Measurements from ENCODE around the gene PUM1.
A peak's percentile ranks its signal among the peaks of the same experiment; 100 is the strongest.

The PUM1 gene

DNA sequence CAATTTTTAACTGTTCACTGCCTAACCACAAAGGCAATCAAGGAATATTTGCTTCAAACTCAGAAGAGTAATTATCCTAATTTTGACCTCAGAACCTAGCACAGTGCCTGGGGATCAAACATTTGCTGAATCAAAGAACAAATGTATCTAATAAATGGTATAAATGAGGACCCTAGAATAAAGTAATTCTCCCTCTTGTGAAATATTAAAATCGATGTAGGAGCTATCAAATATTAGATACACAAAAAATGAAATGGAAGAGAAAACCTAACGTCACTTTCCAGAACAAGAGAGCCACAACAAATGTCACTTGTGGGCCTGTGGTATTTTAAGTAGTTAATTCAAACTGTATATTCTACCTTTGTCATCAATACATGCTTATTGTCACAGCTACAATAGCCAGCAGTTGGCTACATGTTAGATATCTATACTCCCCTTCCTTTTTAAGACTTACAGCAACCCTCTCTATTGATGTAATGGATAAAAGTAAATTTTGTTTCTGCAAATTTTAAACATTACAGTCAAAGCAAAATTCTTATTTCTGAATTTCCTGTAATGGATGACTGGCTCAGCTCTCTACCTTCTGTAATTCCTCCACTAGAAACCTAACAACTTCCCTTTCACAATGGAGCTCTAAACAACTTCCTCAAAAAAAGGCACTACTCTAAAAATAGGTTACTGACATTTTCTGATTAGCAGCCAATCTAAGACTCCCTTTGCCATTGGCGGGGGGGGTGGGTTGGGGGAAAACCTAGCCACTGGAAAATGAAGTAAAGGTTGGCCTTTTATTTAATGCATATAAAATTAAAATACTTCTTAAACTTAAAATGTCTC is 37.6 kb downstream of the PUM1 start:
- peak in 2 of 51 donors; percentile 1 to 4 for DNase-seq

DNA sequence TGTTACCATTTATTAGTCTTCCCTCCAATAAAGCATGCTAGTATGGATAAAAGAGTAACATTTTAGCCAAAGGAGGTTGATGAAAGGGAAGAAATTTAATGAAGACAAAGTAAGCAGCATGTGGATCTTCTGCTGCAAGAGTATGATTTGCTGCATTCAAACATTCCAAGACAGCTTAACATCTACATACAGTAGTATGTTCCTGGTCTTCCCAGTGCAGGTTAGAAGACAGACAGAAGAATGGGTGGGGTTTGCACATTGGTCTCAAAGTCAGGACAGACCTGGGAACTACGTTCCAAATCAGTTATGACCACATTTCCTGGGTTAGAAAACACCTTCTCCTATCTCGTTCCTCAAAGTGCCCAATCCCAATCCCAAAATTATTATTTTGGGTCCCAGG is 43.3 kb downstream of the PUM1 start:
- no peak for DNase-seq

DNA sequence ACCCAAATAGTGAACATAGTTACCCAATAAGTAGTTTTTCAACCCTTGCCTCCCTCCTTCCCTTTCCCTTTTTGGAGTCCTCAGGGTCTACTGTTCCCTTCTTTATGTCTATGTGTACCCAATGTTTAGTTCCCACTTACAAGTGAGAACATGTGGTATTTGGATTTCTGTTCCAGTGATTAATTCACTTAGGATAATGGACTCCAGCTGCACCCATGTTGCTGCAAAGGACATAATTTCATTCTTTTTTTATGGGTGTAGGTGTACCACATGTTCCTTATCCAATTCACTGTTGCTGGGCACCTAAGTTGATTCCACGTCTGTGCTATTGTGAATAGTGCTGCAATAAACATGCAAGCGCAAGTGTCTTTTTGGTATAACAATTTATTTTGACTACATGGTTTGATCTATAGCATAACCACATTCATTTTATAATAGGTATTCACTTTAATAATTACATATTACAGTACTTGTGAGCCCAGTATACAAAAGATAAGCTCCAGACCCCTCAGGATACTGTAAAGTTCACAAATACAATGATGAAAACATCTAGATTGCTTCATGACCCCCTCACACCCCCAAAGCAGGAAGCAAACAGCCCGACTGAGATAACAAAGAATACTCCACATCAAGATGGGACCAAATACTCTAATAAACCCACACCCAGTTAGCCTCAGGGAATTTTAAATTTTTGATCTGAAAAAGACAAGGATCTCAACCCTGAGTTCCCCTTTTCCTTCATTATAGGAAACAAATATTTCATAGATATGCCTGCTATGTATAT is 45.3 kb downstream of the PUM1 start:
- DNase-seq, result no peak

DNA sequence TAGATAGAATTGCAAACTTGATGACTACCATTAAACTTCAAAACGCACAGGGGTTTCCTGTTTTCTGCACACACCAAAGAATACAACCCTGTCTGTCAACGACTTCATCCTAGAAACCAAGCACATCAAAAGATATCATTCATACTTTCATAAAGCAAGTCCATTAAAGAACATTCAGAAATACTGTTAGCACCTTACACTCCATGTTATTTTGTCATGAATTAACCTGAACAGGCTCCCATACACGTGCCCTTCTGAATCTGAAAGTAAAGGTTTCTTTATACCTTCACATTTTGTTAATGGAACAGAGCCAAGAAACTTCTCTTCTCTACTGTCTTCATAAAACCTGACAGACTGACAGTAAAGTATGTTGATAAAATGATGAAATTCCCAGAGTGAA is 46.1 kb downstream of the PUM1 start:
- no peak for DNase-seq

DNA sequence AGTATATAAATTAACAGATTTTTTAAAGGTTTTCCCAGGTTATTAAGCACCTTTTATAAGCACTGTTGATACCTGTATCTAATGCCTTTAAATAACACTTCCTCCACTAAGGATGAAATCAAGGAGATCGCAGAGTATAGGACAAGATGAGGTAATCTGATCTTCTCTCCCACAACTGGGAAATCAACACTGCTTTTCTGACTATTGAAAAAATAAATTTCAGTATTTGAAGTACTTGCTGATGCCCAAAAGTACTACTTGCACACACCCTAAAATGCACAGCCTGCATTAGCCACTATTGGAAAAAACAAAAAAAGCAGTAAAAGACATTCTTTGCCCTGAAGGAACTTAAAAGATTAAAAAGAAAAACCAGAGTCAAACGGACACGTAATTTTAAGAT is 48.6 kb downstream of the PUM1 start:
- no peak for DNase-seq

DNA sequence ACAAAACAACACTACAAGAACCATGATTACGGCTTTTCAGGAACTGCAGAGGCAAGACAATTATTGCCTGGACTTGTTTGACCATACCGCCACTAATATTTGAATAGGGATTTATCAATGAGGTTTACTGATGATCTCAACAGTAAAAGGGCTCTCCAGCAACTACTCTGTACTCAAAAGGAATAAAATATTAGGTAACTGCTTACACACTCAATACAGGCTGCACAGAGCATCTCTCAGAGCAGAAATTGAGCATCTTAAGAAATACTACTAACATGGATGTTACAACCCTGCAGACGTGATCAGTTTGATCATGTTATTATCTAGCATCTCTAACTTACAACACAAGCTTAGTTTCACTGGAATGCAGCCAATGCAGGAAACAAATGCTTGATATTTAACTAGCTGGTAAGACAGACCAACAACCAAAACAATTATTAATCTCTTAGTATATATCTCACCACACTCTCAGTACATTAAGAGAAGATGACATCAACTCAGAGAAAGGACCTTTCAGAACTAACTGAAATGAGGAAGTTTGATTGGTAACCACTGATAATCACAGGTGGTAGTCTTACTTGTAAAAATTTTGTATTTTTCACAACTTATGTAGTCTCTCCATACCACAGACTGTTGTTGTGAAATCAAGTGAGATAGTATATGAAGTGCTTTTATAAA is 52.2 kb downstream of the PUM1 start:
- no peak for DNase-seq

DNA sequence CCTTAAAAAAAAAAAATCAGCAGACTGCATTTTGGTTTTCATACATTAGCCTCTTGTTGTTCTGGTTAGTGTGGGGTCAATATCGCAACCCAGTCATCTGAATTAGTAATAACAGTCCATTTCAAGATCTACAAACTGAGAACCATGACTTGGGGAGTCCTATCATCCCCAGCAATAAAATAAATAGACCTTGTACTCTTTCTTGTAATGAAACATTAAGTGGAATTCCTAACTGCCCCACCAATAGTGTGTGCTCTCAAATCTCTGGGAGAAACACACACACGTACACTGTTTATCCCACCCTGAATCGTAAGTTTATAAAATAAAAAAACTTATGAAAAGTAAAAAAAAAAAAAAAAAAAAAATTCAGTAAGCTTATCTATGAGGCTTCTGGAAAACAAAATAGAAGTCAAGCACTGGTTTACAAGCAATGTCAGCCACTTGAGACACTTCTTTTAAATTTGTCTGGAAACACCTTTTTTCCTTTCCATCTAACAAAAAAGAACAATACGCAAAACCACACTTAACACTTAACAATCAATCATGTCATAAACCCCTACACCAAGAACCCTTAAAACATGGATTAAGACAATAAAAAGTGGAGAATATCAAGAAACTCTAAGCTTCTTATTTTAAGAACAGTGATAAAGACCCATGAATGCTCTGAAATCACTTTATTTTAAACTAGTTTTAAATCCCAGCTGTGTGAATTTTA is 53.1 kb downstream of the PUM1 start:
- DNase-seq, result no peak

DNA sequence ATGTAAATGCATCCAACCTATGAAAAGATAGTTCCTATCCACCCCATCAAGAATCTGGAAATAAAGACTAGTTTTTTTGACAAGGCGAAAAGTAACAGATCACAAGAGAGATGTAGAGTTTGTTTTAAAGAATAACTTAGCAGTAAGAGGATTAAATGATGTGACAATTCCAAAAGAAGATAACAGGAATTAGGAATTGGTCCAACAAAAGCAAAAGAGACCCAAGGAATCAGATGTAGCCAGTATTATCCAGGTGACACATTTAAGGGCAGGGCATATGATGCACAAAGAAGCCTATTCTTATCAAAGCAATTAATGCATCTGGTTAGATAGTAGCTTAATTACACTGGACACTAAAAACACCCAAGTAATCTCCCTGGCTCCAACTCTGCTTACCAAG is 53.8 kb downstream of the PUM1 start:
- DNase-seq, result no peak

DNA sequence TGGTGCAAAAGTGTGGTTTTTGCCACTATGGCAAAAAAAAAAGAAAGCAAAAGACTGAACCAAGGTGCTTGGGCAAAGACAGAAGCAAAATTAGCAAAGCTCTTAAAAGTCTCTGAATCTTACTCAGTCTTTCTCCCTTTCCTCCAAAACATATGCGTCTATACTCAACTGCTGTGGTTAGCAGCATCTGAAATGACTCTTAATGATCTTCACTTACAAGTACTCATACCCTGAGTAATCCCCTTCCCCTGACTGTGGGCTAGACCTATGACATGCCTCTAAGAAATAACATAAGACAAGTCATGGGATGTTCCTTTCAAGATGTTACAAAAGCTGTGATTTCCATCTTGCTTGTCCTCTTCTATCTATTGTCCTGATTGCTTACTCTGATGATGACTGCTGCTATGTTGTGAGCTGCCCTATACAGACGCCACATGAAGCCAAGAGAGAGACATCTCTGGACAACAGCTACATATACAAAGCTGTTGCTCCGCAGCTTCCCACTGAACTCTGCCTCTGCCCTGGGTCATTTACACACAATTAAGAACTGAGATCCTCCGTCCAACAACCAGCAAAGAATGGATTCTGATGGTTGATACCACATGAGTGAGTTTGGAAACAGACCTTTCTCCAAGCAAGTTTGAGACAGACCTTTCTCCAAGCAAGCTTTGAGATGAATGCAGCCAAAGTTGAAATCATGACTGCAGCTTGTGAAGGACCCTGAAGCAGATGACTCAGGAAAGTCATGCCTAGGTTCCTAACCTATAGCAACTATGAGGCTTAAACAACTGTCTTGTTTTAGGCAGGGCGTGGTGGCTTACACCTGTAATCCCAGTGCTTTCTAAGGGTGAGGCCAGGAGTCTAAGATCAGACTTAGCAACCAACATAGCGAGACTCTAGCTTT is 55.2 kb downstream of the PUM1 start:
- no peak for DNase-seq

DNA sequence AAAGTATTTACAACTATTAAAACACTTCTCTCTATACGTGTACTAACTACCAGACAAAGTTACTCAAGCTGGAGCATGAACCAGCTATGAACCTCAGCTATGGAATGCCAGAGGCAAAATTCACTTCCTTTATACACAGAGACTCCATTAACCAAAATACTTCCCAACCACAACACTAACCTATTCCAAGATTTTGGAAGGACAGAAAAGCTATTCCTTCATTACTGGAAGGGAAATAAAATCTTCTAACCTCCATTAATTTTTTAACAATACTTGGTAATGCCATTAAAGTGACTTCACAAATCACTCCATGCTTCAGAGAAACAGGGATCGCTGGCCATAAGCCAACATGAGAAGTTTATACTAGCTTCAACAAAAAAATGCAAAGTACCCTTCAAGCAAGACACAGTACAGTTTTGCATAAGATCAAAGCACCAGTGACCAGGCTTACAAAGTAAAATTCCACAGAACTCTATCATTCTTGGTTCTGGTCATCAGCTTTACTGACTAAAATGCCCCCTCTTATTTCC is 58.0 kb downstream of the PUM1 start:
- DNase-seq, result no peak

DNA sequence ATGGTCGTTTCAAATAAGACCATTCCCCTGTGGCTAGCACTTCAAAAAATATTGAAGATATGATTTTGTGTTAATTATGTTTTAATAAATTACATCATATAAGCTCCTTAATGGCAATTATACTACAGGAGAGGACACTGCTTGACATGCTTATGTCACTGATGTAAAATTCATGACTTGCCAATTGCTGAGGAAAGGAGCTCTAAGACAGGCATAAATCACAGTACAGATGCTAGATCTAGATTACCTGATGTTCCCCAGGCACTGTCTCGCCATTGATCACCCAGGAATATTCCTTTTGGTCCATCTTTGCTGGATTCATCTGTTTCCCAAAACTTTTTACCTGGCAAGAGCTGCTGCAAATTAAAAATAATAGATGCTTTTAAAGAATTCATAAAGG is 58.8 kb downstream of the PUM1 start:
- no peak for DNase-seq

DNA sequence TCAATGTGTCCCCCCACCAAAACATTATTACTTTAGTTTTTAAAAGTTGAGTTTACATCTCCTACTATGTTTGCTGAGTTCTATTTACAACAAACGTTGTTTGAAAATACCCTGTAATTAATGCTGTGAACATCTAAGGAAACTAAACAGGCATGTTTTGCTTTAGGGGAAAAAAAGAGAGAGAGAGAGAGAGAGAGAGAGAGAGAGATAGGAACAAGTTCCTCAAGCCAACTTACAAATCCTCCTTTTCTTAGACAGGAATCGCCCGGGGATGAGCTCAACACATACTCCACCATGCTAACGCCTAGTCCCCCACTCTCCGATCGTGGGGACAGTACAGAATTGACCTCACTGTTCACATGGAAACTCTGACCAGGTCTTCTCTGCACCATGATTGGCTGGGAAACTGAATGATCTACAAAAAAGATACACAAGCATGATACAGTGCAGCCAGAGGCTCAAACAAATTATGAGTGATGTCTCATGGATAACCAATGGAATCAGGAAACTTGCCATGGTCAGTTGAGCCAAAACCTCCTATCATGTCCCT is 59.8 kb downstream of the PUM1 start:
- no peak for DNase-seq

DNA sequence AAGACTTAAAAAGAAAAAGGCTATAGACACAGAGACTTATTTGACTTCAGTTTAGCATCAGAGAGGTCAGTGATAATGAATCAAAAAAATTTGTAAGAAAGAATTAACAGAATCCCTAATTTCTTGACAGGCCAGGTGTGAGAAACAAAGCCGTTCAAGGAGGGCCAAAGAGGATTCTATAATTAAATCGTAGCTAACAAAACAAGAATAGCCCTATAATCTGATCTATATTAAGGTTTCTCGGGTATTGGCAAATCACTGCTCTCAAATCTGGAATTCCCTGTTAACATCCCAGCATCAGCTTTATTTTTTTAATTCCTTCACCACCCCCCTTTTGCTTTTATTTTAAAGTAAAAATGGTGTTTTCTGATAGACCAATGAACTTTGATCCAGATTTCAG is 60.3 kb downstream of the PUM1 start:
- no peak for DNase-seq

DNA sequence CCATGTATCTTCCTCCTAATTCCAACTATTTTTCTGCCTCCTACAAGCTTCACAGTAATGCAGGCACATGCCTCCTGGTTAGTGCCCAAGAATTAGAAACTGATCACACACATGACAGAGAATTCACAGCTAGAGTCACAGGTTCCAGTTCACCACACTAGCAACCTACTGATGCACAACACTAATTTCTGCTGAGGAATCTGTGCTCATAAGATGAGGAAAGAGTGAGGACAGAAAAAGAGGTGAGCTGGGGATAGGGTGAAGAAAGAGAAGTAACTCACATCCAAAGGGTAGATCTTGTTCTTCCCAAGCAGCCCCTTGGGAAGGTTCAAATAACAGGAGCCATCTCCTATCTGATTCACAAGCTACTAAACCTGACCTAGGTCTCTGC is 61.3 kb downstream of the PUM1 start:
- DNase-seq, result no peak

DNA sequence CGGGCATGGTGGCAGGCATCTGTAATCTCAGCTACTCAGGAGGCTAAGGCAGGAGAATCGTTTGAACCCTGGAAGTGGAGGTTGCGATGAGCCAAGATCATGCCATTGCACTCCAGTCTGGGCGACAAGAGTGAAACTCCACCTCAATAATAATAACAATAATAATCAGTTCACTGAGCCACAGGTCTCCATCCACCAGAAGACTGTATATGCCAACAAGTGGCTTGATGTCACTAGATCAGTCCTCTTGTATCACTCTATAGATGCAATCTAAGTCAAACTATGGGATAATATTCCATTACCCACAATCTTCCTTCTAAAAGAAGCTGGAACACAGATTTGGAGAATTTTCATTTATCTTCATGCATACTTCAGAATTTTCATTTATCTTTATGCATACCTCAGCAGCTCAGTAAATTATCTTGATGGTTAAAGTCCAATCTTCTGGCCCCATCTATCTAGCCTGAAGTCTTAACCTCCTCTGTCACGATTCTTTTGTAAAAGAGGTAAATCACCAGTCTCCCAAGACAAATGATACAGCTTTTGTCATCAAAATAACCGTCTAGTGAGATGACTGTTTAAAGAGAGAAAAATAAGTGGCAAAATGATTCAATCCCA is 61.8 kb downstream of the PUM1 start:
- DNase-seq, result no peak

DNA sequence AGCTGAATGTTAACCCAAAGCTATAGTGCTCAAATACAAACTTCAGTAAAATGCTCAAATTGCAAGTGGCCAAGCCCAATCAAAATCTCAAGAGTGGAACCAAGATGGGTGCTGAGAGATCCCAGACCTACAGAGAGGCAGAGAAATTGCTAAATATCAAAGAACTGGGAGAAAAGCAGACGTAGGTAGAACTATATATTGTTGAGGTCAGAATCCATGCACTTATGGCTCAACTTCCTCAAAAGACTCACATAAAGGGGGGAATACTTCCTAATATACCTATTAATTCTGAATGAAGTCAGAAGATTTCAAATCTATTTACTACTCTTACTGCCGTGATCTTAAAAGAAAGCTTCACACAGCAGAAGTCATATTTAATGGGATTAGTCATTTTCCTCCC is 65.2 kb downstream of the PUM1 start:
- no peak for DNase-seq

DNA sequence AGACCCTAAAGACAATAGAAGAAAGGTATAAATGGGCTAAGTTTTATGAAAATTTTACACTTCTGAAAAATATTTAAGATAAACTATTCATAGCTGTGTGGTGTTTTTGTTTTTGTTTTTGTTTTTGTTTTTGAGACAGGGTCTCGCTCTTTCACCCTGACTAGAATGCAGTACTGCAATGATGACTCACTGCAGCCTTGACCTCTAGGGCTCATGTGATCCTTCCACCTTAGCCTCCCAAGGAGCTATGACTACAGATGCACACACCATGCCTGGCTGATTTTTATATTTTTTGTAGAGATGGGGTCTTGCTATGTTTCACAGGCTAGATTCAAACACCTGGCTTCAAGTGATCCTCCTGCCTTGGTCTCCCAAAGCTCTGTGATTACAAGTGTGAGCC is 66.6 kb downstream of the PUM1 start:
- no peak for DNase-seq

DNA sequence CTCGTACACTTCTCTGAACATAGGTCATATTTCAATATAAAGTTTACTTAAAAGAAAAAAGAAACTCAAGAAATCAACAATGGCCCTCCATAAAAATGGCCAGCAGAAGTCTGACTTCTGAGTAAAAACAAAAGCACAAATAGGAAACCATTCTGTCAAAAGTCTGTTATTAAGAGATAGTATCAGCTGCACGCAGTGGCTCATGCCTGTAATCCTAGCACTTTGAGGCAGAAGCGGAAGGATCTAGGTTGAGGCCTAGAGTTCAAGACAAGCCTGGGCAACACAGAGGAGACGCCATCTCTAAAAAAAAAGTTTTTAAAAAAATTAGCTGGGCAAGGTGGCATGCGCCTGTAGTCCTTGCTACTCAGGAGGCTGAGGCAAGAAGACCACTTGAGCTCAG is 67.3 kb downstream of the PUM1 start:
- no peak for DNase-seq

DNA sequence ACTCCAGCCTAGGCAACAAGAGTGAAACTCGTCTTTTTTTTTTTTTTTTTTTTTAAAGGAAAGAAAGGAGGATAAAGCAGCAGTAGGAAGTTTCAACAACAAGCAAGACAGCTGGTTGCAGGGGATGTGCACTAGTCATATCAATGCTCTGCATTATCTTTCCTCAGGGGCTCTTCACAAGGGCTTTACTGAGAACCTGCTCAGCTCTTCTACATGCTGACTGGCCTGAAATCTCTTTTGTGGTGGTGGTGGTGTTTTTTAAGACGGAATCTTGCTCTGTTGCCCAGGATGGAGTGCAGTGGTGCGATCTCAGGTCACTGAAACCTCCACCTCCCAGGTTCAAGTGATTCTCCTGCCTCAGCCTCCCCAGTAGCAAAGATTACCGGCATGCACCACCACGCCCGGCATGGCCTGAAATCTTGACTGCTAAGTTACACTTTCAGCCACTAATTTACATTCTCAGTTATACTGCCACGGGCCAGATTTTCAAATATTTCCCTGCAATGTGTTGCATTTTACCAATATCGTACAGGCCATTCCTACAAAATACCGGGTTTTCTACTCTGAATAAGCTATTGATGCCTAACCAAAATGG is 68.0 kb downstream of the PUM1 start:
- no peak for DNase-seq
